ENCODE measurements around the gene NCOA5. TPM values are rescaled to one million over a fixed set of nuclear protein-coding genes. Genes with fewer than 3 reads are reported as not detected.
A peak's percentile ranks its signal among the peaks of the same experiment; 100 is the strongest.

Gene NCOA5
- total RNA-seq, 1 donor from 2014 or later, result 10.3 TPM

DNA sequence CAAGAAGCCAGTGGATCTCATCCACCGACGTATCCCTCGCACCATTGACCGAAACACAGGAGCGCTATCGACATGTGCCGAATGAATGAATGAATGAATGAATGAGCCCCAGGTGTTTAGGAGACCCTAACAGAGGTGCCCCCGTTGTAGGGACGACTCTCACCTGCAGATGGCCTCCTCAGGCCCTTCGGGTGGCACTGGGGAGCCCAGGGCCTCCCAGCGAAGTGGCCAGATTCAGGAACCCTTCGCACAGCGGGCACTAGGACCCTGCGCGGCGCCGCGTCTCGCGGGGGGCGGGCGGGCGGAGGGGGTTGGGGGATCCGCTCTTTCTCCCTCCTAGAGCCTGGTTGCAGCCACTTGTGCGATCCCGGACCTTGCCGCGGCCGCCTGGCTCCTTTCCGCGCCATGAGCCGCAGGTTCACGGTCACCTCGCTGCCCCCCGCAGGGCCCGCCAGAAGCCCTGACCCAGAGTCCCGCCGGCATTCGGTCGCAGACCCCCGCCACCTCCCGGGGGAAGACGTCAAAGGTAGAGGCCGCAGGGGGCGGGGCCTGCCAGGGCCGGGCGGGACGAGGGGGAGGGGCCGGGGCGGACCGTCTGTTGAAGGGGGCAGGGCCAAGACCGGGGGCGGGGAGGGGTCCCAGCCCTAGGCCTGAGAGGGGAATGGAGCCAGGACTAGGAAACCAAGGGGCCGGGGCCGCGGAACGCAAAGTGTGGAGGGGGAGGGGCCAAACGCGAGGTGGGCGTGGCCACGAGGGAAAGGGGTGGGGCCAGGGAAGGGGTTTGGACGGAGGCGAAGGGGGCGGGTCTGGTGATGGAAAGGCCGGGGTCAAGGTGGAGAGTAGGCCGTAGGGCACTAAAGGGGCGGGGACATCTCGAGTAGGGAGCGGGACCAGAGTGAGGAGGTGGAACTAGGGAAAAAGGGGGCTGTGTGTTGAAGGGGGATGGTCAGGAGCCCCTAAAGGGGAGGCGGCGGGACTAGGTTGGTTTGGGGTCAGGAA, 68.1 kb downstream of the NCOA5 start:
- H3K4me3 Mint-ChIP-seq, result peak overlapping the region; percentile 90
- Histone ChIP-seq H3K4me3 (peak overlapping the region; percentile 59), H3K36me3 (no peaks in the 10 kb centered on the region), H2AFZ (replicated peaks) (no peak overlapping the region), H3F3A (ENCODE audit: low read depth) (peaks cover 7% of the 10 kb centered on the region), H3K9me3 (ENCODE audit: low read depth) (no peaks in the 10 kb centered on the region), H3K27ac (no peak overlapping the region), H3K4me2 (peak overlapping the region; percentile 88), H3K27me3 (peaks cover 51% of the 10 kb centered on the region), H3K4me1 (no peaks in the 10 kb centered on the region), H3K79me2 (ENCODE audit: low read depth) (no peaks in the 10 kb centered on the region), H3K9ac (no peak overlapping the region), H4K20me1 (ENCODE audit: low read depth) (peaks cover 33% of the 10 kb centered on the region)
- H3K27ac Mint-ChIP-seq, result no peak overlapping the region
- H3K27me3 Mint-ChIP-seq (ENCODE audit: insufficient read depth, low read depth), result peaks cover 24% of the 10 kb centered on the region
- H3K36me3 Mint-ChIP-seq, result no peaks in the 10 kb centered on the region
- peaks cover 21% of the 10 kb centered on the region for H3K4me1 Mint-ChIP-seq
- no peaks in the 10 kb centered on the region for H3K9me3 Mint-ChIP-seq
- DNase-seq (ENCODE audit: low spot score), result peak; percentile 96
- TF ChIP-seq EZH2phosphoT487 (IDR thresholded peaks at IDR 0.05), result no peak
- TF ChIP-seq, protein P1, sequence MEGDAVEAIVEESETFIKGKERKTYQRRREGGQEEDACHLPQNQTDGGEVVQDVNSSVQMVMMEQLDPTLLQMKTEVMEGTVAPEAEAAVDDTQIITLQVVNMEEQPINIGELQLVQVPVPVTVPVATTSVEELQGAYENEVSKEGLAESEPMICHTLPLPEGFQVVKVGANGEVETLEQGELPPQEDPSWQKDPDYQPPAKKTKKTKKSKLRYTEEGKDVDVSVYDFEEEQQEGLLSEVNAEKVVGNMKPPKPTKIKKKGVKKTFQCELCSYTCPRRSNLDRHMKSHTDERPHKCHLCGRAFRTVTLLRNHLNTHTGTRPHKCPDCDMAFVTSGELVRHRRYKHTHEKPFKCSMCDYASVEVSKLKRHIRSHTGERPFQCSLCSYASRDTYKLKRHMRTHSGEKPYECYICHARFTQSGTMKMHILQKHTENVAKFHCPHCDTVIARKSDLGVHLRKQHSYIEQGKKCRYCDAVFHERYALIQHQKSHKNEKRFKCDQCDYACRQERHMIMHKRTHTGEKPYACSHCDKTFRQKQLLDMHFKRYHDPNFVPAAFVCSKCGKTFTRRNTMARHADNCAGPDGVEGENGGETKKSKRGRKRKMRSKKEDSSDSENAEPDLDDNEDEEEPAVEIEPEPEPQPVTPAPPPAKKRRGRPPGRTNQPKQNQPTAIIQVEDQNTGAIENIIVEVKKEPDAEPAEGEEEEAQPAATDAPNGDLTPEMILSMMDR (IDR thresholded peaks at IDR 0.05), result peak; percentile 12

DNA sequence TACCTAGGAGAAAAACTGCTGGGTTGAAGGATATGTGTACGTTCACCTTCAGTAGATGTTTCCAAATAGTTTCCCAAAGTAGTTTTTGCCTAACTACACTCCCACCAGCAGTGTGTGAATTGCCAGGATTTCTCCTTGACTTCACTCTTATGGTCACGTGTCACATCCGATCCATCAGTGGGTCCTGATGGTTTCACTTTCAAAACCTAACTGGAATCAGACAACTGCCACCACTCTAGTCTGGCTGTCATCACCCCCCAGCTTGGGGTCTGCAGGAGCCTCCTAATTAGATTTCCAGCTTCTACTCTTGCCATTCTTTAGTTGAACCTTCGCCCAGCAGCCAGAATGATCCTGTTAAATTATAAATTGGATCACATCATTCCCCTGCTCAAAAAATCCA, 69.2 kb downstream of the NCOA5 start:
- Mint-ChIP-seq H3K4me3 (peak overlapping the region; percentile 90), H3K36me3 (no peaks in the 10 kb centered on the region), H3K4me1 (peaks cover 18% of the 10 kb centered on the region), H3K9me3 (no peaks in the 10 kb centered on the region), H3K27ac (no peak overlapping the region), H3K27me3 (ENCODE audit: insufficient read depth, low read depth) (peaks cover 22% of the 10 kb centered on the region)
- H3K9me3 ChIP-seq (ENCODE audit: low read depth), result no peaks in the 10 kb centered on the region
- H2AFZ ChIP-seq (replicated peaks), result no peak overlapping the region
- peaks cover 22% of the 10 kb centered on the region for H4K20me1 ChIP-seq (ENCODE audit: low read depth)
- H3K27ac ChIP-seq, result no peak overlapping the region
- H3K9ac ChIP-seq, result no peak overlapping the region
- no peaks in the 10 kb centered on the region for H3K36me3 ChIP-seq
- no peaks in the 10 kb centered on the region for H3K4me1 ChIP-seq
- H3K79me2 ChIP-seq (ENCODE audit: low read depth), result no peaks in the 10 kb centered on the region
- peaks cover 40% of the 10 kb centered on the region for H3K27me3 ChIP-seq
- H3K4me2 ChIP-seq, result no peak overlapping the region
- no peak overlapping the region for H3K4me3 ChIP-seq
- TF ChIP-seq EZH2phosphoT487 (IDR thresholded peaks at IDR 0.05) (no peak), EZH2 (IDR thresholded peaks at IDR 0.05) (no peak)
- TF ChIP-seq, protein P1 (IDR thresholded peaks at IDR 0.05), result no peak
- no peak for DNase-seq (ENCODE audit: low spot score)
- H3F3A ChIP-seq (ENCODE audit: low read depth), result peaks cover 7% of the 10 kb centered on the region

DNA sequence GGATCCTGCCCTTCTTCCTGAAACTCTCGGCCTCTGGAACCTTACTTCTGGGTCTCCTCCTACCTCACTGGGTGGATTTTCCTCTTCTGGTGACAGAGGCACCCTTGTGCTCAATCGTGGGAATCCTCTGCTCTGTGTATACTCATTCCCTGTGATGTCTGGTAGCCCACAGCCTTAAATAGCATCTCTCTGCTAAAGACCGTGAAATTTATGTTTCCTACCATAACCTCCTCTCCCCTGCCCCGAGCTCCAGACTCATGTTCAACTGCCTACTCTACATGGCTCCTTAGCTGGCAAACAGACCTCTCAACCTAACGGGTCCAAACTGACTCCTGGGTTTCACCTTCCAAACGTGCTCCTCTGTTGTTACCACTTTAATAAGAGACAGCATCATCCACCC, 71.2 kb downstream of the NCOA5 start:
- Mint-ChIP-seq H3K27me3 (ENCODE audit: insufficient read depth, low read depth) (peaks cover 20% of the 10 kb centered on the region), H3K4me3 (no peak overlapping the region), H3K9me3 (no peaks in the 10 kb centered on the region), H3K36me3 (no peaks in the 10 kb centered on the region), H3K27ac (no peak overlapping the region), H3K4me1 (peaks cover 17% of the 10 kb centered on the region)
- H3K4me2 ChIP-seq, result no peak overlapping the region
- TF ChIP-seq EZH2phosphoT487 (IDR thresholded peaks at IDR 0.05), result no peak
- TF ChIP-seq, protein P1 (IDR thresholded peaks at IDR 0.05), result no peak
- no peak for TF ChIP-seq EZH2 (IDR thresholded peaks at IDR 0.05)
- H3K27me3 ChIP-seq, result peaks cover 37% of the 10 kb centered on the region
- H2AFZ ChIP-seq (replicated peaks), result no peak overlapping the region
- H3K79me2 ChIP-seq (ENCODE audit: low read depth), result no peaks in the 10 kb centered on the region
- no peak overlapping the region for H3K4me3 ChIP-seq
- peaks cover 19% of the 10 kb centered on the region for H3F3A ChIP-seq (ENCODE audit: low read depth)
- no peak for DNase-seq (ENCODE audit: low spot score)
- H3K27ac ChIP-seq, result no peak overlapping the region
- no peaks in the 10 kb centered on the region for H3K36me3 ChIP-seq
- H3K4me1 ChIP-seq, result no peaks in the 10 kb centered on the region
- peaks cover 22% of the 10 kb centered on the region for H4K20me1 ChIP-seq (ENCODE audit: low read depth)
- no peak overlapping the region for H3K9ac ChIP-seq
- no peaks in the 10 kb centered on the region for H3K9me3 ChIP-seq (ENCODE audit: low read depth)
